HepG2 (cell line): ENCODE measurements around the gene RABGAP1L. TPM values are rescaled to one million over a fixed set of nuclear protein-coding genes. Genes with fewer than 3 reads are reported as not detected.

ENCODE experiments used
- ATAC-seq: fragments of 200-7000 bp; cut with Tn5 transposase; 3 replicates; pipeline ENCODE4 v1.9.1; 2020; ENCODE audit warnings: mild to moderate bottlenecking, moderate library complexity
- BruUV-seq: library from RNA; stranded (reverse); fragments of 400-500 nt; replicated peaks from 2 replicates; lab custom pipeline; 2021; lab: Mats Ljungman, UMichigan
- CTCF ChIA-PET: fragments of 300-600 bp; formaldehyde crosslinking; extraction: SDS; loops from one replicate; lab custom pipeline; 2021; ENCODE audit warnings: low total read pairs, inconsistent platforms, low intra/inter-chr PET ratio; lab: Yijun Ruan, JAX
- POLR2A ChIA-PET: fragments of 350-600 bp; sonication (Branson Sonifier 250); formaldehyde crosslinking; loops from one replicate; lab custom pipeline; 2020; ENCODE audit warnings: antibody characterized with exemption, inconsistent platforms; lab: Yijun Ruan, JAX
- DNase-seq: peaks from one replicate; pipeline ENCODE4 v3.0.0-alpha.2; 2015; ENCODE audit warnings: low spot score
- FAIRE-seq: peaks from 3 replicates; lab custom pipeline; 2011; peaks lifted over from hg19 to GRCh38; lab: Jason Lieb, UNC
- H2AFZ ChIP-seq: one replicate; pipeline ENCODE4 v1.6.1; 2011; ENCODE audit warnings: low read length, inconsistent platforms
- H3K27ac ChIP-seq: fragments of 300-600 bp; 3 replicates; pipeline ENCODE4 v1.8.0; 2011; ENCODE audit warnings: mixed run types, mild to moderate bottlenecking, mixed read lengths, low read length, inconsistent platforms; ENCODE audit not compliant: insufficient read depth; ENCODE audit errors: extremely low read length
- H3K27me3 ChIP-seq, 2 experiments: fragments of 200-600 bp in 1 of 2; 2 replicates in 1 of 2; 3 replicates in 1 of 2; pipeline versions ENCODE4 v1.6.0 to v1.8.0; 2011; ENCODE audit warnings: low read length in 2 of 2, mild to moderate bottlenecking in 2 of 2, moderate library complexity in 2 of 2, inconsistent platforms in 1 of 2; ENCODE audit not compliant: insufficient read depth in 2 of 2, control insufficient read depth in 1 of 2
- H3K36me3 ChIP-seq, 2 experiments: fragments of 200-600 bp in 1 of 2; replicated peaks in 1 of 2; 2 replicates in 1 of 2; 3 replicates in 1 of 2; pipeline versions ENCODE4 v1.5.1 to v1.8.0; 2011; ENCODE audit warnings: low read length in 2 of 2, inconsistent platforms in 1 of 2; ENCODE audit not compliant: insufficient read depth in 2 of 2, control insufficient read depth in 1 of 2
- H3K4me1 ChIP-seq: 2 replicates; pipeline ENCODE4 v1.5.1; 2012; ENCODE audit warnings: low read length, inconsistent platforms; ENCODE audit not compliant: insufficient read depth
- H3K4me2 ChIP-seq: 2 replicates; pipeline ENCODE4 v1.6.0; 2011; ENCODE audit warnings: low read depth, low read length, inconsistent platforms
- H3K4me3 ChIP-seq, 3 experiments: fragments of 200-600 bp in 1 of 3; sonication (generic), shearing (Covaris generic) in 1 of 3; replicated peaks in 1 of 3; 2 replicates each; pipeline ENCODE4 v1.5.1; 2011 to 2016; ENCODE audit warnings: low read length in 3 of 3, inconsistent platforms in 2 of 3, low read depth in 2 of 3, mild to moderate bottlenecking in 2 of 3, control low read depth in 1 of 3, mixed read lengths in 1 of 3; ENCODE audit not compliant: insufficient read depth in 1 of 3
- H3K79me2 ChIP-seq: one replicate; pipeline ENCODE4 v1.6.1; 2011; ENCODE audit warnings: low read length, inconsistent platforms; ENCODE audit not compliant: insufficient read depth
- H3K9ac ChIP-seq: 2 replicates; pipeline ENCODE4 v1.6.0; 2011; ENCODE audit warnings: mild to moderate bottlenecking, low read depth, low read length, inconsistent platforms; ENCODE audit not compliant: insufficient read depth
- H3K9me3 ChIP-seq: 2 replicates; pipeline ENCODE4 v1.5.1; 2012; ENCODE audit warnings: mild to moderate bottlenecking, low read length
- H4K20me1 ChIP-seq: 2 replicates; pipeline ENCODE4 v1.6.0; 2011; ENCODE audit warnings: inconsistent platforms, mild to moderate bottlenecking, low read length, moderate library complexity; ENCODE audit not compliant: insufficient read depth
- CEBPB ChIP-seq: IDR thresholded peaks from 2 replicates; pipeline ENCODE4 v1.6.1; 2011; ENCODE audit warnings: low read depth, low read length, improper control_type of control experiment, borderline replicate concordance
- ELF3 ChIP-seq: IDR thresholded peaks from 2 replicates; pipeline ENCODE4 v1.6.1; 2016; ENCODE audit warnings: missing genetic modification reagents, missing compliant biosample characterization
- FLYWCH1 ChIP-seq: sonication (generic); formaldehyde crosslinking; IDR thresholded peaks from 2 replicates; pipeline ENCODE4 v1.8.1; 2023; ENCODE audit warnings: mild to moderate bottlenecking, missing genetic modification reagents
- FOXO4 ChIP-seq: sonication (generic); formaldehyde crosslinking; conservative IDR thresholded peaks from 2 replicates; pipeline ENCODE4 v1.8.1; 2023; ENCODE audit warnings: missing genetic modification reagents
- HDAC2 ChIP-seq: sonication (generic); formaldehyde crosslinking; IDR thresholded peaks from 2 replicates; pipeline ENCODE4 v1.4.0; 2020; ENCODE audit warnings: missing genetic modification reagents
- HNF1B ChIP-seq: sonication (generic); formaldehyde crosslinking; IDR thresholded peaks from 2 replicates; pipeline ENCODE4 v1.5.1; 2020; ENCODE audit warnings: mild to moderate bottlenecking, moderate library complexity, missing genetic modification reagents
- HOXA5 ChIP-seq: sonication (generic); formaldehyde crosslinking; IDR thresholded peaks from 2 replicates; pipeline ENCODE4 v1.4.0; 2020; ENCODE audit warnings: missing genetic modification reagents
- MIXL1 ChIP-seq: IDR thresholded peaks from 2 replicates; pipeline ENCODE4 v1.6.1; 2016
- PRPF4 ChIP-seq: fragments of 200-400 bp; formaldehyde crosslinking; IDR thresholded peaks from 2 replicates; pipeline ENCODE4 v1.6.1; 2016; ENCODE audit warnings: low read length, low read depth; ENCODE audit not compliant: poor library complexity, severe bottlenecking
- SNRNP70 ChIP-seq: fragments of 200-400 bp; formaldehyde crosslinking; IDR thresholded peaks from 2 replicates; pipeline ENCODE4 v1.6.1; 2017; ENCODE audit warnings: mild to moderate bottlenecking, low read depth, low read length, moderate library complexity
- TARDBP ChIP-seq: sonication (generic); formaldehyde crosslinking; IDR thresholded peaks from 2 replicates; pipeline ENCODE4 v1.8.0; 2022; ENCODE audit warnings: mild to moderate bottlenecking, missing genetic modification reagents
- TBL1XR1 ChIP-seq: fragments of 150-350 bp; IDR thresholded peaks from 2 replicates; pipeline ENCODE4 v1.6.1; 2014; ENCODE audit warnings: borderline replicate concordance, low read length; ENCODE audit not compliant: partially characterized antibody
- ZBTB4 ChIP-seq: sonication (generic); formaldehyde crosslinking; IDR thresholded peaks from 2 replicates; pipeline ENCODE4 v1.4.0; 2020; ENCODE audit warnings: missing genetic modification reagents, mild to moderate bottlenecking, borderline replicate concordance
- ZNF234 ChIP-seq: sonication (generic); formaldehyde crosslinking; conservative IDR thresholded peaks from 2 replicates; pipeline ENCODE4 v1.5.1; 2020; ENCODE audit warnings: mild to moderate bottlenecking, missing genetic modification reagents
- ZNF296 ChIP-seq: sonication (generic); formaldehyde crosslinking; conservative IDR thresholded peaks from 2 replicates; pipeline ENCODE4 v1.5.0; 2020; ENCODE audit warnings: mild to moderate bottlenecking, missing genetic modification reagents
- ZNF530 ChIP-seq: sonication (generic); formaldehyde crosslinking; IDR thresholded peaks from 2 replicates; pipeline ENCODE4 v1.5.0; 2020; ENCODE audit warnings: low read depth, mild to moderate bottlenecking, missing genetic modification reagents
- ZNF724P ChIP-seq: sonication (generic); formaldehyde crosslinking; IDR thresholded peaks from 2 replicates; pipeline ENCODE4 v1.8.0; 2022; ENCODE audit warnings: missing genetic modification reagents, borderline replicate concordance
- ZNF746 ChIP-seq: sonication (generic); formaldehyde crosslinking; IDR thresholded peaks from 2 replicates; pipeline ENCODE4 v1.8.0; 2022; ENCODE audit warnings: mild to moderate bottlenecking, missing genetic modification reagents
- WGBS: methylation state at CpG from one replicate; pipeline ENCODE4 v1.1.6; 2017; ENCODE audit warnings: low lambda C conversion rate; 5-methylcytosine and 5-hydroxymethylcytosine counted together
- in situ Hi-C: cut with HindIII; loops from 2 replicates; pipeline ENCODE4 v1.10.0; 2017; ENCODE audit warnings: low pct_unique_long_range_greater_than_20kb; ENCODE audit not compliant: extremely low pct_ligation_motif_present
- intact Hi-C: fragments of 100-400 bp; cut with micrococcal nuclease; formaldehyde crosslinking; loops from one replicate; pipeline ENCODE4 v1.10.0; 2022; ENCODE audit not compliant: unreplicated experiment
- polyA plus RNA-seq, 8 experiments: library from polyadenylated mRNA; depleted of rRNA in 3 of 8; stranded (reverse) in 7 of 8; unstranded in 1 of 8; fragments of >200 nt; fragmentation: Illumina TruSeq in 4 of 8; extraction: Trizol in 4 of 8; gene quantifications; 2 replicates each; pipeline versions ENCODE4 v1.2.1 to v1.2.3, GENCODE V29; 2011 to 2016; ENCODE audit warnings: low read depth in 4 of 8, missing spikeins in 1 of 8, mixed read lengths in 1 of 8; ENCODE audit not compliant: insufficient read depth in 1 of 8
- total RNA-seq, 5 experiments: library from RNA; depleted of rRNA; stranded (reverse); fragments of >200 nt; fragmentation: Illumina TruSeq; extraction: Trizol; gene quantifications; 2 replicates each; pipeline ENCODE4 v1.2.3, GENCODE V29; 2016; ENCODE audit warnings: low read depth in 1 of 5

Gene RABGAP1L
- total and polyA plus RNA-seq, 2 of the 13 experiments (the other 11 are each of a cell fraction or from before 2014, with no cell fraction given) = 7.9 to 22.6 TPM

- H2AFZ ChIP-seq = no peak overlapping the region
- no peak for ATAC-seq
- no peak for TF ChIP-seq TARDBP
- TF ChIP-seq ZNF296 (CRISPR knock-in tag) = no peak
- no peak for TF ChIP-seq ZNF746 (CRISPR knock-in tag)
- TF ChIP-seq ELF3 (CRISPR knock-in tag) = no peak
- no peak for TF ChIP-seq ZNF724P (CRISPR knock-in tag)
- no peak for TF ChIP-seq HDAC2
- TF ChIP-seq ZNF234 (CRISPR knock-in tag) = no peak
- TF ChIP-seq TBL1XR1 = no peak
- no peak for TF ChIP-seq HOXA5 (CRISPR knock-in tag)
- no peak for TF ChIP-seq PRPF4
- no peak for TF ChIP-seq FLYWCH1
- no peak for TF ChIP-seq ZNF530
- no peak for TF ChIP-seq SNRNP70
- no peak for TF ChIP-seq MIXL1 (CRISPR knock-in tag)
- no peak for TF ChIP-seq FOXO4 (CRISPR knock-in tag)
- no peak for TF ChIP-seq ZBTB4
- no peak for TF ChIP-seq CEBPB
- TF ChIP-seq HNF1B (CRISPR knock-in tag) = no peak
- CTCF ChIA-PET = no interaction called here
- 91% methylated on average over 1 of the region's 1 CpG for WGBS
- H3K9me3 ChIP-seq = no peaks in the 10 kb centered on the region
- no peaks in the 10 kb centered on the region for H3K4me1 ChIP-seq
- H3K79me2 ChIP-seq = no peaks in the 10 kb centered on the region
- no peaks in the 10 kb centered on the region; a peak in 1 of 5 replicates for H3K27me3 ChIP-seq
- no peak overlapping the region for H3K4me2 ChIP-seq
- H3K36me3 ChIP-seq = no peaks in the 10 kb centered on the region
- POLR2A ChIA-PET = no interaction called here
- no peak for FAIRE-seq
- no peak overlapping the region for H3K27ac ChIP-seq
- no TSS peak for BruUV-seq
- no peaks in the 10 kb centered on the region for H4K20me1 ChIP-seq
- no peak for DNase-seq
- no peak overlapping the region for H3K9ac ChIP-seq
- intact Hi-C loops = no loop called here
- H3K4me3 ChIP-seq = no peak overlapping the region
- in situ Hi-C loops = no loop called here
These were observed 274.1 kb downstream of the RABGAP1L start for GRCh38 chr1:174433451-174433850.
